Activated CD4-positive, alpha-beta memory T cell treated with anti-CD3 and anti-CD28 coated beads for 36 hours (primary cell): Measurements from ENCODE around the gene DCAF17. TPM values are rescaled to one million over a fixed set of nuclear protein-coding genes. Genes with fewer than 3 reads are reported as not detected.

ENCODE experiments used
- CTCF ChIA-PET: fragments of 350-600 bp; sonication (Branson Sonifier 250); formaldehyde crosslinking; loops from one replicate; lab custom pipeline; 2021; ENCODE audit warnings: antibody characterized with exemption, inconsistent platforms; lab: Charles Lee
- POLR2A ChIA-PET: fragments of 350-600 bp; sonication (Branson Sonifier 250); formaldehyde crosslinking; loops from one replicate; lab custom pipeline; 2021; ENCODE audit warnings: antibody characterized with exemption; lab: Charles Lee
- DNase-seq: peaks from one replicate; pipeline ENCODE4 v3.0.0-alpha.2; 2020
- H3K27ac Mint-ChIP-seq: one replicate; pipeline ENCODE4 v1.8.0; 2021; ENCODE audit warnings: mixed read lengths
- H3K27me3 Mint-ChIP-seq: one replicate; pipeline ENCODE4 v1.8.0; 2021; ENCODE audit warnings: mixed read lengths
- H3K36me3 Mint-ChIP-seq: one replicate; pipeline ENCODE4 v1.8.0; 2021; ENCODE audit warnings: mixed read lengths
- H3K4me1 Mint-ChIP-seq: one replicate; pipeline ENCODE4 v1.8.0; 2021; ENCODE audit warnings: low read depth, mixed read lengths
- H3K4me3 Mint-ChIP-seq: one replicate; pipeline ENCODE4 v1.8.0; 2021; ENCODE audit warnings: mild to moderate bottlenecking, mixed read lengths
- H3K9me3 Mint-ChIP-seq: one replicate; pipeline ENCODE4 v1.8.0; 2021; ENCODE audit warnings: mixed read lengths
- intact Hi-C: fragments of 100-400 bp; cut with micrococcal nuclease; formaldehyde crosslinking; loops from one replicate; pipeline ENCODE4 v1.15.1; 2023
- total RNA-seq, 2 experiments: library from RNA; stranded (reverse); gene quantifications; one replicate each; pipeline ENCODE4 v1.2.3, GENCODE V29; 2021

DCAF17 gene
- total RNA-seq, 2 experiments from 2014 or later = 14.1 to 14.7 TPM

- H3K4me1 Mint-ChIP-seq = no peaks in the 10 kb centered on the region
- H3K27me3 Mint-ChIP-seq = peaks cover 16% of the 10 kb centered on the region
- intact Hi-C loops = no loop called here
- POLR2A ChIA-PET = no interaction called here
- CTCF ChIA-PET = interaction anchor here (0.7 kb wide), 1 partner anchor 49 kb away, joined by 3 read pairs; no protein-coding TSS in a partner anchor
- peaks cover 6% of the 10 kb centered on the region for H3K9me3 Mint-ChIP-seq
- no peak for DNase-seq
- no peak overlapping the region for H3K4me3 Mint-ChIP-seq
- H3K36me3 Mint-ChIP-seq = no peaks in the 10 kb centered on the region
- H3K27ac Mint-ChIP-seq = no peak overlapping the region
These were observed 97.9 kb downstream of the DCAF17 start for GRCh38 chr2:171531836-171532450.

GRCh38 chr2:171533331-171533730, 99.3 kb downstream of the DCAF17 start:
- no peaks in the 10 kb centered on the region for H3K4me1 Mint-ChIP-seq
- ChIA-PET POLR2A (no interaction called here), CTCF (no interaction called here)
- H3K36me3 Mint-ChIP-seq = no peaks in the 10 kb centered on the region
- intact Hi-C loops = no loop called here
- DNase-seq = no peak
- H3K27ac Mint-ChIP-seq = no peak overlapping the region
- peaks cover 6% of the 10 kb centered on the region for H3K9me3 Mint-ChIP-seq
- no peak overlapping the region for H3K4me3 Mint-ChIP-seq
- peaks cover 11% of the 10 kb centered on the region for H3K27me3 Mint-ChIP-seq

Other genes with a start within 250 kb of the DCAF17 start
- 10 to 100 TPM; 33.3 to 40.9 TPM for gene METTL8, start 236 bp upstream of the DCAF17 start, total RNA-seq
- gene CYBRD1, start 88.2 kb downstream of the DCAF17 start, total RNA-seq = under 1 TPM; 0.86 to 0.99 TPM